ENCODE data around the gene MMP28.

Gene MMP28

DNA sequence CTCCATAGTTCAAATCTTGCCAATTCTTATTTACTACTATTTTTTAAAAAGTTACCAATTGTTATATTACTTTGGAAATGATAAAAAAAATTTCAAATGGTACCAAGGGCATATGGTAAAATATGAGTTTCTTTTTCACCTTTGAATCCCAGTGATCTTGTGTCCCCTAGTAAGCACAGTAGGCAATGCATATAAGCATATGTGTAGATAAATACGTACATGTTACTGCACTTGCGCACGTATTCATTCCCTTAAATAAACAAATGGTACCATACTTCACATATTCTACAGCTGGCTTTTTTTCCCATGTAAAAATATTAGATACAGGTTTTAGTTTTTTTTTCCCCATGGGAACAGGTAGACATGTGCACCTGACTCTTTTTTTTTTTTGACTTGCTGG, 45.7 kb upstream of the MMP28 start:
- POLR2A ChIA-PET = interaction anchor here (0.7 kb wide), 1 partner anchor 1537 kb away, joined by 4 read pairs; no protein-coding TSS in a partner anchor
- CTCF ChIA-PET = no interaction called here
- TF ChIP-seq L3MBTL2 (conservative IDR thresholded peaks at IDR 0.05) (no peak), FOXK2 (IDR thresholded peaks at IDR 0.05) (no peak), SP1 (IDR thresholded peaks at IDR 0.05) (no peak), FOXM1 (IDR thresholded peaks at IDR 0.05; ENCODE audit: borderline replicate concordance) (no peak), SUZ12 (IDR thresholded peaks at IDR 0.05) (no peak), BHLHE40 (IDR thresholded peaks at IDR 0.05; ENCODE audit: borderline replicate concordance) (no peak), FOXA1 (IDR thresholded peaks at IDR 0.05) (no peak), CTBP1 (IDR thresholded peaks at IDR 0.05; ENCODE audit: borderline replicate concordance) (no peak), ZNF384 (IDR thresholded peaks at IDR 0.05) (no peak), TARDBP (IDR thresholded peaks at IDR 0.05) (no peak), HDGF (IDR thresholded peaks at IDR 0.05; ENCODE audit: borderline replicate concordance) (no peak), ELF4 (IDR thresholded peaks at IDR 0.05) (no peak), LEF1 (IDR thresholded peaks at IDR 0.05; ENCODE audit: borderline replicate concordance) (no peak), ARNT (IDR thresholded peaks at IDR 0.05) (no peak), NFRKB (IDR thresholded peaks at IDR 0.05) (no peak)
- TF ChIP-seq, protein P1, sequence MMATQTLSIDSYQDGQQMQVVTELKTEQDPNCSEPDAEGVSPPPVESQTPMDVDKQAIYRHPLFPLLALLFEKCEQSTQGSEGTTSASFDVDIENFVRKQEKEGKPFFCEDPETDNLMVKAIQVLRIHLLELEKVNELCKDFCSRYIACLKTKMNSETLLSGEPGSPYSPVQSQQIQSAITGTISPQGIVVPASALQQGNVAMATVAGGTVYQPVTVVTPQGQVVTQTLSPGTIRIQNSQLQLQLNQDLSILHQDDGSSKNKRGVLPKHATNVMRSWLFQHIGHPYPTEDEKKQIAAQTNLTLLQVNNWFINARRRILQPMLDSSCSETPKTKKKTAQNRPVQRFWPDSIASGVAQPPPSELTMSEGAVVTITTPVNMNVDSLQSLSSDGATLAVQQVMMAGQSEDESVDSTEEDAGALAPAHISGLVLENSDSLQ (IDR thresholded peaks at IDR 0.05) = no peak
- no peak for DNase-seq (ENCODE audit: extremely low spot score)

DNA sequence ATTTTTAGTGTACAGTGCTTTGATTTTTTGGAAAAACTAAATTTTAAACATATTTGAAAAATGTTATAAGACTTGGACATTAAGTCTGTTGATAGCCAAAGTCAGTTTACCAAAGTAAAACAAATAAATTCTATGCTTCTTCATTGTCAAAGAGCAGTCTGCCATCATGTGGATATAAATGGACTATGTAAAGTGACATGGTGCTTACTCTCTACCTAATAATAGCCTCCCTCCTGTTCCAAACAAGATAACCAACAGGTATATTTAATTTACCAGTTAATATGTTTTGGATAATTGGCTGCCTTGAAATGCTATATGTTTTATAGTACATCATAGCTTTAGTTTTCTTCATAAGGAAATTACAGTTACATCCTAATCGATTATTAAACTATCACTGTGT, 29.8 kb upstream of the MMP28 start:
- TF ChIP-seq LEF1 (IDR thresholded peaks at IDR 0.05; ENCODE audit: borderline replicate concordance) (no peak), FOXA1 (IDR thresholded peaks at IDR 0.05) (no peak), CTBP1 (IDR thresholded peaks at IDR 0.05; ENCODE audit: borderline replicate concordance) (no peak), TARDBP (IDR thresholded peaks at IDR 0.05) (no peak), SUZ12 (IDR thresholded peaks at IDR 0.05) (no peak), NFRKB (IDR thresholded peaks at IDR 0.05) (no peak), ZNF384 (IDR thresholded peaks at IDR 0.05) (no peak), HDGF (IDR thresholded peaks at IDR 0.05; ENCODE audit: borderline replicate concordance) (no peak)
- TF ChIP-seq, protein P1 (IDR thresholded peaks at IDR 0.05) = no peak
- CTCF ChIA-PET = no interaction called here

DNA sequence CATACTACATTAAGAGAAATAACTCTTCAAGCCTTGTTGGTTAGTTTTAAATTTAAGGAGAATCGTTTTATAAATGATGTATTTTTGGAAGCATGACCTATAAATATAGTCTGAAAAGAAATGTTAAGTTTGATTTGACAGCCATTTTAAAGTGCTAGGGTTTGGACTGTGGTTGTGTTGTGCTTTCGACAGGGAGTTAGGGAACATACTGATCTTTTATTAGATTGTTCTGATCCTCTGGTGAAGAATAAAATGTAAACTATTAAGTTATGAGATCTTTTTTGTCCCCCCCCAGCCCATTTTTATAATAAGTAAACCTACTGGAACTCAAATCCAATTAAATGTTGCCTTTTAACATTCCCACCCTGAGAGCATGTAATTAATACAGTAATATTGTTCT, 25.9 kb upstream of the MMP28 start:
- CTCF ChIA-PET = interaction anchor here (1.0 kb wide), 1 partner anchor 57 kb away, joined by 6 read pairs; no protein-coding TSS in a partner anchor
- POLR2A ChIA-PET = interaction anchor here (4.8 kb wide), 1 partner anchor 13 kb away, joined by 36 read pairs; the partner anchor contains the start of gene TAF15
- TF ChIP-seq FOXM1 (IDR thresholded peaks at IDR 0.05; ENCODE audit: borderline replicate concordance) (no peak), HDGF (IDR thresholded peaks at IDR 0.05; ENCODE audit: borderline replicate concordance) (no peak), ARNT (IDR thresholded peaks at IDR 0.05) (no peak), ELF4 (IDR thresholded peaks at IDR 0.05) (no peak), BHLHE40 (IDR thresholded peaks at IDR 0.05; ENCODE audit: borderline replicate concordance) (no peak), SP1 (IDR thresholded peaks at IDR 0.05) (no peak), SUZ12 (IDR thresholded peaks at IDR 0.05) (no peak), NFRKB (IDR thresholded peaks at IDR 0.05) (no peak), LEF1 (IDR thresholded peaks at IDR 0.05; ENCODE audit: borderline replicate concordance) (no peak)
- TF ChIP-seq, protein P1 (IDR thresholded peaks at IDR 0.05) = no peak

More for the DNA sequence above, 29.8 kb upstream of the MMP28 start:
- POLR2A ChIA-PET = no interaction called here
- no peak for DNase-seq (ENCODE audit: extremely low spot score)

DNA sequence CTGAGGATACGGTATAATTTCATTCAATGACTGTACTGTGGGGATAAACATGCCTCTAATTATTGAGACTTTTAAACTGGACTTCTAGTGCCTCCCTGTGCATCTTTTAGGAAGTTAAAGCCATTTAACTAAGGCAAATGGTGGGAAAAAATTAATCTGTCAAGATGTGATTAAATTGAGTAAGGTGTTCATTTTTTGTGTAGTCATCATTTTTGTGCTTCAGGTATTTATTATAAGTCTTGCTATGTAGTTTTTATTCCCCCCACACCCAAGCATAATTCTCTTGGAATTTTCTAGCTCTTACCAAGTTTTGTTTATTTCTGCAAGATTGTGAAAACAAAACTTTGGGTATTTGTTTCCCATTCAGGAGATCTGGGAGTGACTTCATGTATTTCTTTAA, 24.0 kb upstream of the MMP28 start:
- ChIA-PET CTCF (no interaction called here), POLR2A (interaction anchor here (0.9 to 4.8 kb wide), 4 partner anchors 9 to 97 kb away, joined by 3 to 36 read pairs (median 4); partner anchors contain the start of gene TAF15)
- DNase-seq (ENCODE audit: extremely low spot score) = no peak
- TF ChIP-seq BHLHE40 (IDR thresholded peaks at IDR 0.05; ENCODE audit: borderline replicate concordance) (no peak), FOXK2 (IDR thresholded peaks at IDR 0.05) (no peak), ZNF384 (IDR thresholded peaks at IDR 0.05) (no peak), TARDBP (IDR thresholded peaks at IDR 0.05) (no peak), FOXA1 (IDR thresholded peaks at IDR 0.05) (no peak), SP1 (IDR thresholded peaks at IDR 0.05) (no peak), FOXM1 (IDR thresholded peaks at IDR 0.05; ENCODE audit: borderline replicate concordance) (no peak), LEF1 (IDR thresholded peaks at IDR 0.05; ENCODE audit: borderline replicate concordance) (no peak), ARNT (IDR thresholded peaks at IDR 0.05) (no peak), NFRKB (IDR thresholded peaks at IDR 0.05) (no peak)
- TF ChIP-seq, protein P1 (IDR thresholded peaks at IDR 0.05) = no peak

More for the DNA sequence above, 25.9 kb upstream of the MMP28 start:
- DNase-seq (ENCODE audit: extremely low spot score) = no peak

DNA sequence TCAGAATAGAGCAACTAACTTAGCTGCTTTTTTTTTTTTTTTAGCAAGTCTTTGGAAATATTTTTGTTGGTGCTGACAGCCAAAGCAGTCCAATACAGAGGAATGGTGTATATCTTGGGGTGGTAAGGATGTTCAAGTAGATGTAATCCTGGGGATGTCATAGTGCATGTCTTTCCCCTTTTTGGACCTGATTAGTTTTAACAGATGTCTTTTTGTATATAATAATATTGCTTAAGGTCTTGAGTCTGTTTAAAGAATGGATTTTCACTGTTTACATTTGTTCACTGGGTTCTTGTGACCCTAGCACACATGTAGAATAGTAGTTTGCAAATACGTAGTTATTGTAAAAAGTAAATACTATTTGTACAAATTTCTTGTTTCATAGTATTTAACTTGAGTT, 21.8 kb upstream of the MMP28 start:
- no peak for DNase-seq (ENCODE audit: extremely low spot score)
- POLR2A ChIA-PET = interaction anchor here (1.4 to 4.8 kb wide), 5 partner anchors 9 to 239 kb away, joined by 3 to 36 read pairs (median 4); partner anchors contain the start of genes PEX12 and TAF15
- CTCF ChIA-PET = interaction anchor here (0.6 to 2.5 kb wide), 2 partner anchors 53 to 60 kb away, joined by 4 to 15 read pairs; no protein-coding TSS in a partner anchor
- TF ChIP-seq, protein P1 (IDR thresholded peaks at IDR 0.05) = no peak
- TF ChIP-seq FOXA1 (IDR thresholded peaks at IDR 0.05) = no peak
- no peak for TF ChIP-seq CTBP1 (IDR thresholded peaks at IDR 0.05; ENCODE audit: borderline replicate concordance)
- no peak for TF ChIP-seq ARNT (IDR thresholded peaks at IDR 0.05)
- no peak for TF ChIP-seq TARDBP (IDR thresholded peaks at IDR 0.05)
- TF ChIP-seq HDGF (IDR thresholded peaks at IDR 0.05; ENCODE audit: borderline replicate concordance) = no peak
- TF ChIP-seq FOXK2 (IDR thresholded peaks at IDR 0.05) = no peak
- no peak for TF ChIP-seq SP1 (IDR thresholded peaks at IDR 0.05)
- no peak for TF ChIP-seq L3MBTL2 (conservative IDR thresholded peaks at IDR 0.05)
- no peak for TF ChIP-seq ELF4 (IDR thresholded peaks at IDR 0.05)
- TF ChIP-seq BHLHE40 (IDR thresholded peaks at IDR 0.05; ENCODE audit: borderline replicate concordance) = no peak
- TF ChIP-seq LEF1 (IDR thresholded peaks at IDR 0.05; ENCODE audit: borderline replicate concordance) = no peak
- TF ChIP-seq SUZ12 (IDR thresholded peaks at IDR 0.05) = no peak
- no peak for TF ChIP-seq NFRKB (IDR thresholded peaks at IDR 0.05)
- TF ChIP-seq FOXM1 (IDR thresholded peaks at IDR 0.05; ENCODE audit: borderline replicate concordance) = no peak
